Vagina (tissue), 2 donors: Measurements from ENCODE around the gene CRYBA1. TPM values are rescaled to one million over a fixed set of nuclear protein-coding genes. Genes with fewer than 3 reads are reported as not detected.

ENCODE experiments used
- DNase-seq, 2 donors: peaks; one replicate each; pipeline ENCODE4 v3.0.0-alpha.2; 2017; ENCODE audit errors: extremely low spot score in 2 of 2
- H3K27ac ChIP-seq: fragments of 200-600 bp; sonication (generic); one replicate; pipeline ENCODE4 v1.5.1; 2019
- H3K27me3 ChIP-seq: fragments of 200-600 bp; sonication (generic); one replicate; pipeline ENCODE4 v1.5.1; 2019
- H3K36me3 ChIP-seq, 2 donors: fragments of 200-600 bp; sonication (generic); one replicate each; pipeline ENCODE4 v1.5.1; 2017 to 2019
- H3K4me1 ChIP-seq: fragments of 200-600 bp; sonication (generic); one replicate; pipeline ENCODE4 v1.5.1; 2019
- H3K4me3 ChIP-seq, 2 donors: fragments of 200-600 bp; sonication (generic); 1 replicate in 1 of 2; 2 replicates in 1 of 2; pipeline ENCODE4 v1.5.1; 2016 to 2019
- H3K9me3 ChIP-seq: fragments of 200-600 bp; sonication (generic); one replicate; pipeline ENCODE4 v1.5.1; 2019
- CTCF ChIP-seq, 3 experiments: fragments of 450-650 bp in 2 of 3; fragments of 200-600 bp in 1 of 3; sonication (generic) in 1 of 3; IDR thresholded peaks; one replicate each; pipeline ENCODE4 v1.5.1; 2017 to 2019; ENCODE audit warnings: antibody characterized with exemption in 3 of 3, mild to moderate bottlenecking in 2 of 3, moderate library complexity in 2 of 3
- POLR2A ChIP-seq, 2 donors: fragments of 450-650 bp; IDR thresholded peaks; one replicate each; pipeline ENCODE4 v1.6.1; 2017; ENCODE audit warnings: antibody characterized with exemption in 2 of 2, mild to moderate bottlenecking in 2 of 2, moderate library complexity in 2 of 2
- POLR2AphosphoS5 ChIP-seq, 2 donors: sonication (generic); formaldehyde crosslinking; IDR thresholded peaks; one replicate each; pipeline ENCODE4 v1.9.0; 2017; ENCODE audit warnings: antibody characterized with exemption in 2 of 2, mild to moderate bottlenecking in 2 of 2, low read depth in 1 of 2; ENCODE audit not compliant: insufficient read depth in 1 of 2
- intact Hi-C: fragments of 100-400 bp; cut with DNase I; formaldehyde crosslinking; loops from one replicate; pipeline ENCODE4 v1.15.1; 2023
- total RNA-seq: library from RNA; depleted of rRNA; stranded (reverse); fragments of >200 nt; gene quantifications from one replicate; pipeline ENCODE4 v1.2.3, GENCODE V29; 2016

Gene CRYBA1
- total RNA-seq, 1 donor from 2014 or later: not detected

GRCh38 chr17:29242790-29243189 is 3.9 kb upstream of the CRYBA1 start:
- Histone ChIP-seq H3K36me3 (no peaks in the 10 kb centered on the region), H3K4me1 (peaks cover 5% of the 10 kb centered on the region), H3K9me3 (no peaks in the 10 kb centered on the region), H3K27ac (no peak overlapping the region), H3K27me3 (no peaks in the 10 kb centered on the region), H3K4me3 (no peak overlapping the region)
- no peak for DNase-seq
- TF ChIP-seq POLR2AphosphoS5 (IDR thresholded peaks at IDR 0.05; ENCODE audit: insufficient read depth in 1 of 2, low read depth in 1 of 2) (no peak), POLR2A (IDR thresholded peaks at IDR 0.05) (no peak), CTCF (IDR thresholded peaks at IDR 0.05) (no peak)
- intact Hi-C loops: no loop called here

GRCh38 chr17:29243792-29244191 is 2.9 kb upstream of the CRYBA1 start:
- Histone ChIP-seq H3K4me1 (peaks cover 5% of the 10 kb centered on the region), H3K4me3 (no peak overlapping the region), H3K27ac (no peak overlapping the region), H3K9me3 (no peaks in the 10 kb centered on the region), H3K27me3 (no peaks in the 10 kb centered on the region), H3K36me3 (no peaks in the 10 kb centered on the region)
- intact Hi-C loops: no loop called here
- TF ChIP-seq CTCF (IDR thresholded peaks at IDR 0.05) (no peak), POLR2AphosphoS5 (IDR thresholded peaks at IDR 0.05; ENCODE audit: insufficient read depth in 1 of 2, low read depth in 1 of 2) (no peak), POLR2A (IDR thresholded peaks at IDR 0.05) (no peak)
- no peak for DNase-seq

GRCh38 chr17:29245401-29245800 is 1.3 kb upstream of the CRYBA1 start:
- Histone ChIP-seq H3K36me3 (no peaks in the 10 kb centered on the region), H3K27me3 (no peaks in the 10 kb centered on the region), H3K9me3 (no peaks in the 10 kb centered on the region), H3K4me1 (peaks cover 5% of the 10 kb centered on the region), H3K27ac (no peak overlapping the region), H3K4me3 (no peak overlapping the region)
- intact Hi-C loops: no loop called here
- no peak for DNase-seq
- TF ChIP-seq POLR2AphosphoS5 (IDR thresholded peaks at IDR 0.05; ENCODE audit: insufficient read depth in 1 of 2, low read depth in 1 of 2) (no peak), POLR2A (IDR thresholded peaks at IDR 0.05) (no peak), CTCF (IDR thresholded peaks at IDR 0.05) (no peak)

- no peak overlapping the region for H3K4me3 ChIP-seq
- no peaks in the 10 kb centered on the region for H3K36me3 ChIP-seq
- no peaks in the 10 kb centered on the region for H3K9me3 ChIP-seq
- no peaks in the 10 kb centered on the region for H3K27me3 ChIP-seq
- no peak overlapping the region for H3K27ac ChIP-seq
- H3K4me1 ChIP-seq: peaks cover 4% of the 10 kb centered on the region
- DNase-seq: no peak
- intact Hi-C loops: no loop called here
- TF ChIP-seq POLR2A (IDR thresholded peaks at IDR 0.05): no peak
Observed at GRCh38 chr17:29247219-29247618, 560 bp downstream of the CRYBA1 start.

- no peak overlapping the region for H3K27ac ChIP-seq
- H3K4me3 ChIP-seq: no peak overlapping the region
- DNase-seq: no peak
- no peaks in the 10 kb centered on the region for H3K9me3 ChIP-seq
- TF ChIP-seq POLR2AphosphoS5 (IDR thresholded peaks at IDR 0.05; ENCODE audit: insufficient read depth in 1 of 2, low read depth in 1 of 2) (no peak), CTCF (IDR thresholded peaks at IDR 0.05) (no peak), POLR2A (IDR thresholded peaks at IDR 0.05) (no peak)
- intact Hi-C loops: no loop called here
- H3K27me3 ChIP-seq: no peaks in the 10 kb centered on the region
- peaks cover 12% of the 10 kb centered on the region for H3K4me1 ChIP-seq
- no peaks in the 10 kb centered on the region for H3K36me3 ChIP-seq
Observed at GRCh38 chr17:29248845-29249244, 2.2 kb downstream of the CRYBA1 start.

- no peaks in the 10 kb centered on the region for H3K36me3 ChIP-seq
- no peaks in the 10 kb centered on the region for H3K9me3 ChIP-seq
- TF ChIP-seq POLR2AphosphoS5 (IDR thresholded peaks at IDR 0.05; ENCODE audit: insufficient read depth in 1 of 2, low read depth in 1 of 2) (no peak), CTCF (IDR thresholded peaks at IDR 0.05) (no peak), POLR2A (IDR thresholded peaks at IDR 0.05) (no peak)
- H3K27ac ChIP-seq: no peak overlapping the region
- no peak for DNase-seq
- H3K27me3 ChIP-seq: no peaks in the 10 kb centered on the region
- H3K4me3 ChIP-seq: no peak overlapping the region
- intact Hi-C loops: no loop called here
- peaks cover 20% of the 10 kb centered on the region for H3K4me1 ChIP-seq
Observed at GRCh38 chr17:29250666-29251065, 4.0 kb downstream of the CRYBA1 start.
